IPS-NIHi11 (cell line): ENCODE measurements around the gene CDC14B.
A peak's percentile ranks its signal among the peaks of the same experiment; 100 is the strongest.

Experiments
- DNase-seq: peaks from one replicate; pipeline ENCODE4 v3.0.0; 2012; ENCODE audit warnings: mixed read lengths, low spot score

The CDC14B gene

DNA sequence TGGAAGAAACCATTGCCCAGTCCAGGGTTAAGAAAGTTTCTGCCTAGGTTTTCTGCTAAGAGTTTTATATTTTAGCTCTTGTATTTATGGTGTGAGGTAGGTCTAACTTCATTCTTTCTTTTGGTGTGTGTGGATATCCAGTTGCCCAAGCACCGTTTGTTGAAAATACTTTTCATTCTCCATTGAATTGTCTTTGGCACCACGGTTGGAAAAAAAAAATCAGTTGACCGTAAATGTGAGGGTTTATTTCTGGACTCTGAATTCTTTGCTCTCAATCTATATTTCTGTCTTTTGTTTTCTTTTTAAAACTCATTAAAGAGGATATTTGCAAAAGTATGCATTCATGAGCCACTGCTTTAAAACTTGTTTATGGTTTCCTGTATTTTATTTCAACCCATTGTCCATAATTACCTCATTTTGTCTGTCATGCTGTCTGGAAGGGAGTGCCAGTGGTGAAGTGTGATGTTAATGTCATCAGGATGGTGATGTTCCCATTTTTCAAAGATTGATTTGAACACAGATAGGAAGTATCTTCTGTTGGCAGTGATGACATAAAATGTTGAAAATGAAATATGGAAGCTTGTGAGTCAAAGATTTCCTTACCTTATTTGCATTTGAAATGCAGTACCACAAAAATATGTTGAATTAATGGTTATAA is 135.8 kb downstream of the CDC14B start:
- DNase-seq = no peak

- DNase-seq = no peak
Measured at GRCh38 chr9:96483197-96483596, 136.4 kb downstream of the CDC14B start.

GRCh38 chr9:96482476-96482875 is 137.2 kb downstream of the CDC14B start:
- DNase-seq = no peak

- no peak for DNase-seq
Measured at GRCh38 chr9:96480736-96481135, 138.9 kb downstream of the CDC14B start.

DNA sequence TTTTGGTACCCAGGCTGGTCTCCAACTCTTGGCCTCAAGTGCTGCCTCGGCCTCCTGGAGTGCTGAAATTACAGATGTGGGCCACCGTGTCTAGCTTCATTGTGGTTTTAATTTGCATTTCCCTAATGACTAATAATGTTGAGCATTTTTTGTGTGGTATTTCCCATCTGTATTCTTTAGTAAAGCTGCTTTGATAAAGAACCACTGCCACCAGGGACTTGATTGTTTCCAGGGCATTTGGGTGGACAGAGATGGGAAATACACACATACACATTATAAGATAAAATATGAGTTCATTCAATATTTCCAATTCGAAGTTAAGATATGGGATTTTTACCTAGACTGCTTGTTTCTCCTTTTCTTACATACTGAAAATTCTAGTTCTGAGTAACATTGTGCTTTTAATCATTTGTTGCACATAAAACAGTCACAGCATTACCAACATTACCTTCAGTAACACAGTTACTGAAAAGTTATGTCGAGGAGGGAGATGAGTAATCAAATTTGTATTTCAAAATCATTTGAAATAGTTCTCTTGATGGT is 140.7 kb downstream of the CDC14B start:
- DNase-seq = no peak

- no peak for DNase-seq
Measured at GRCh38 chr9:96476591-96476990, 143.1 kb downstream of the CDC14B start.

- DNase-seq = no peak
Measured at GRCh38 chr9:96476013-96476412, 143.6 kb downstream of the CDC14B start.

- no peak for DNase-seq
Measured at GRCh38 chr9:96467784-96468183, 151.9 kb downstream of the CDC14B start.

DNA sequence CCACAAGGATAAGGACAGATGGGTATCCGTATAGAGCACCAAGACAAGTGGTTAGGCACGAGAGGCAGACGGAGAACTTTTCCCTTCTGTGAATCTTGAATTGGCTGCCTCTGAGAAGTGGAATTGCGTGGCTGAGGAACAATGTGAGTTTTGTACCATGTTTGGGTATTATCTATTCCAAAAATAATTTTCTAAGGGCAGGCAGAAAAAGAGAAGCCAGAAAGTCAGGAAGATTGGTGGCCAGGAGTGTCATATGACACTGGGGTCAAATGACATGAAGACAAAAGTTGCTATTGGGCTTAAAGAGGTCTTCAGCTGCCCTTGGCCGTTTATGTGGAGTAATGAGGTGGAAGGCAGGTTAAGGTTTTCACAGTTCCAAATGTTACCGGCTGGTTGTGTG is 155.2 kb downstream of the CDC14B start:
- DNase-seq = no peak

DNA sequence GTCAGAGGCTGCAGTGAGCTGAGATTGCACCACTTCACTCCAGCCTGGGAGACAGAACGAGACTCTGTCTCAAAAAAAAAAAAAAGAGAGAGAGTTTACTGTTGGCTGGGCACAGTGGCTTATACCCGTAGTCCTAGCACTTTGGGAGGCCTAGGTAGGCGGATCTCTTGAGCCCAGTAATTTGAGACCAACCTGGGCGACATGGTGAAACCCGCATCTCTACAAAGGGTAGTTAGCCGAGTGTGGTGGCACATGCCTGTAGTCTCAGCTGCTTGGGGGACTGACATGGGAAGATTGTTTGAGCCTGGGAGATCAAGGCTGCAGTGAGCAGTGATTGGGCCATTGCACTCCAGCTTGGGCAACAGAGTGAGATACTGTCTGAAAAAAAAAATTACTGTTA is 157.1 kb downstream of the CDC14B start:
- no peak for DNase-seq

DNA sequence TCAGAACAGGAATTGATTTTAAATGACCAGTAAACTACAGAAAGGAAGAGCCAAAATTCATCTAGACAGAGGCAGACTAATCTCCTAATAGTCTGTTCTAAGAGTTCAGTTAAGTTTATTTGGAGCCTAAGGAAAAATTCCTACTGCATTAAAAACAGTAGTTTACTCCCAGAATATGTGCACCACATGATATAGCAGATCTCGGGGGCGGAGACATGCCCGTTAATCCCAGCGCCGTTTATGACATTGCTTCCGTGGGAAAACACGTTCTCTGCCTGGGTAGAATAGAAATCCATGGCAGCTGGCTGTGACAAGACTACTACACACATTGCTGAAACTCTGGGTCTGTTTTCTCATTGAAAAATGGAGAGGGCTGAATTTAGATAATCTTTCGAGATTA is 158.3 kb downstream of the CDC14B start:
- DNase-seq = no peak

- DNase-seq = no peak
Measured at GRCh38 chr9:96460882-96461281, 158.8 kb downstream of the CDC14B start.

DNA sequence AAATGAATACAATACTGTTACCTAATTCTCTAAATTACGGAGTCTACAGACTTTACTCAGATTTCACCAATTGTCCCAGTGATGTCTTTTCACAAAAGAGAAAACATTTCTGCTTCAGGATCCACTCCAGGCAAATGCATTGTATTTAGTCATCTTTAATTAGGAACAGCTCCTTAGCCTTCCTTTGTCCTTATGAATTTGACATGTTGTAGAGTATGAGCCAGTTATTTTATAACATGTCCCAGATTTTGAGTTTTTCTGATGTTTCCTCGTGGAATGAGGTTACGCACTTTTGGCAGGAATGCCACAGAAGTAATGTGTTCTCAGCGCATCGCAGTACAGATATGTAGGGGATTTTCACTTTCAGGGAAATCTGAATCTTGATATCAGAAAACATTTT is 159.2 kb downstream of the CDC14B start:
- DNase-seq = no peak

DNA sequence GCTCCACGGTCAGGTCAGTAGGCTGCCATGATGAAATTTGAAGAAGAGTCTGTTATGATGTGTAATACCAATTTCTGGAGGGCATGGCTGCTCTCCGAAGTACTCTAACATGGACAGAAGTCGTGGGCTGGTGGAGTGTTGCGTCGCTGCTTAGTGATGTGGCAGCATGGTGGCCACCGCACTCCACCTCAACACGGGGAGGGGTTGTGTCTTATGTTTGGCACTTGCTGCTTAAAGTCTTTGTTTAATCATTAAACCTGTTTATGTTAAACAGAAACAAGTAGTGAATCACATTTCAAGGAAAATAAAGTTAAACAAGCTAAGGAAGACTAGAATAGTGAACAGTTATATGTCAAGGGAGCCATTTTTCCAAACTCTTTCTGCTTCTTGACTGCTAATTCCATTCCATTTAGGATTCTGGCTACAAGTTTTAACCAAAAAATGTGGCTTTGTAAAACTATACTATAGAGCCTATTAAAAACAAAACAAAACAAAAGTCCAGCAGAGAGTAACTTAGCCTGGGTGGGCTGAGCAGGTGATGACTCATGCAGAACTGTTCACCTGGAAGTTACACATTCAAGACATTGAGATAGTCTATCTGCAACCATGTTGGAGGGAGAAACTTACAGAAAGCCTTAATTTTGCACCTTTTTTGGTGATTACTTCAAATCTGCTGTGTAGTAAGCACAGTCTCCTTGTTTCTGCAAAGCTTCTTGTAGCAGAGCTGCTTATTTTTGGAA is 160.2 kb downstream of the CDC14B start:
- no peak for DNase-seq

- no peak for DNase-seq
Measured at GRCh38 chr9:96458226-96458625, 161.4 kb downstream of the CDC14B start.

DNA sequence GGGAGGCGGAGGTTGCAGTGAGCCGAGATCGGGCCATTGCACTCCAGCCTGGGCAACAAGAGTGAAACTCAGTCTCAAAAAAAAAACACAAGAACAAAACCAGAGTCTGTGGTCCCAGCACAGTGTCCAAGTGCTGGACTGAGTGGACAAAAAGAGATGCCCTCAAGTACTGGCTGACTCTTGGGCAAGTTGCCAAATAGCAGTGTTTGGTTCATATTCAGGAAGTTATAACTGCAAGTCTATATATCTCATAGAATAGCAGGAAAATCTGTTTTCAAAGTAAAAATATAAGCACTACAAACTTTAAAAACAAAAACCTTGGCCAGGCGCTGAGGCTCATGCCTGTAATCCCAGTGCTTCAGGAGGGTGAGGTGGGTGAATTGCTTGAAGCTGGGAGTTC is 162.4 kb downstream of the CDC14B start:
- no peak for DNase-seq

DNA sequence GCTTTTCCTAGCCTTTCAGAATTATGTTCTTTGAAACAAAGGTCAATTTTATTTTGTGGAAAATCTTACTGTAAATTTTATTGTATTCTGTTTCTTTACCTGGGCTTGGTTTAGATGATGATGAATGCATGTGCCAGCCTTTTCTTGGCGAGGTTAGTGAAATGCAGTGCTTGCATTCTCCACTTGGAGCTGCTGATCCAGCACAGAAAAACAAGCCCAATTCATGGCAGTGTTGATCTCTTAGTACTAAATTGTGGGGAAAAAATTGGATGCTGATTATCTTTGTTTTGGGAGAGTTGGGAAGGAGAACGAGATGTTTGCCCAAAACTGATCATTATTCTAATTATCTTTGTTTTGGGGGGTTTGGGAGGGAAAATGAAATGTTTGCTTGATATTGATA is 166.0 kb downstream of the CDC14B start:
- peak; percentile 39 for DNase-seq

DNA sequence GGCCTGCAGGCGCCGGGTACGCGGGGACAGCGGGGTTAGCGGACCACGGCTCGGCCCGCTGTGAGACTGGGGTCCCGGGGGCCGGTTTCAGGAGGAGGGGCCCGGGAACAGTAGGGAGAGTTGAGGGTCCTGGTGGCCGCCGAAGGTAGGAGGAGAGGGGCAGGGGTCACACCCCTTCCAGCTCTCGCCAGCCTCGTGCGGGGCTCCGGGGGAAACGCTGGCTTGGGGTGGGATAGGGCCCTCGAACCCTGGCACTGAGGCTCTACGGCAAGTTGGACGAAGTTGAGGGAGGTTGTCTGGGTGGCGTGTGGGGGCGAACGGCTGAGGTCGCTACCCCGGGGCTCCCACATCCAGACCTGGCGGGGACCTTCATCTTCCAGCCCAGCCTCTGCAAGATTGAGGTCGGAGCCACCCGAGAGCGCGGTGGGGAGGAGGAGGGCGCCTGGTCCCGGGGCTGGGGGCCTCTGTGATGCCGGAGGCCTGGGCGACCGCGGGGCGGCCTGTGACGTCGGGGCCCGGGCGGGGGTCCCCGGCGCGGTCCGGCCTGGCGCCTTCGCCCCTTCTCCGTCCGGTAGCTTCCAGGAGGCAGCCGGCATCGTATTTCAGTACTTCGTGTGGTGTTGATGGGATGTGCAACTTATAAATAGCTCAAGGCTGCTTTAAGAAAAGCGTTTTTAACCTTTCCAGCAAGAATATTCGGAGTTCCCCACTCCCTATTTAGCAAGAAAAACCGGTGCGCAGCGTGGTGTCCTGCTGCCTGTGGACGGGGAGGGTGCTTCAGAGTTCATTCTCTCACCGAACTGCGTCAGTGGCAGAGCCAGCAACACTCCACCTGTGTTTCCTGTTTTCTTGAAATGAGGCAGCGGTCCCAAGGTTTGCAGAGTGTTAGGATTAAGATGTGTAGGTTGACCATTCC is 168.8 kb downstream of the CDC14B start:
- peak; percentile 33 for DNase-seq
